HepG2 (cell line): ENCODE measurements around the gene OGT. TPM values are rescaled to one million over a fixed set of nuclear protein-coding genes. Genes with fewer than 3 reads are reported as not detected.

Source experiments
- ASH2L ChIP-seq: fragments of 300-600, 200-600 bp; sonication (generic); IDR thresholded peaks from 2 replicates; pipeline ENCODE4 v1.7.0; 2017; ENCODE audit warnings: low read depth, mild to moderate bottlenecking, moderate library complexity, mixed read lengths, low read length; ENCODE audit not compliant: insufficient read length
- ATF1 ChIP-seq: IDR thresholded peaks from 2 replicates; pipeline ENCODE4 v1.6.1; 2016; ENCODE audit warnings: mild to moderate bottlenecking, control low read depth
- BCL3 ChIP-seq: sonication (generic); formaldehyde crosslinking; IDR thresholded peaks from 2 replicates; pipeline ENCODE4 v1.5.1; 2020; ENCODE audit warnings: mild to moderate bottlenecking, missing genetic modification reagents, moderate library complexity
- FOXM1 ChIP-seq: sonication (generic); formaldehyde crosslinking; IDR thresholded peaks from 2 replicates; pipeline ENCODE4 v1.5.0; 2020; ENCODE audit warnings: missing genetic modification reagents
- GATAD2A ChIP-seq: IDR thresholded peaks from 2 replicates; pipeline ENCODE4 v1.6.1; 2016
- HNF4A ChIP-seq: sonication (generic); formaldehyde crosslinking; IDR thresholded peaks from 2 replicates; pipeline ENCODE4 v1.4.0; 2020; ENCODE audit warnings: missing genetic modification reagents
- JUN ChIP-seq: sonication (generic); formaldehyde crosslinking; IDR thresholded peaks from 2 replicates; pipeline ENCODE4 v1.4.0; 2020; ENCODE audit warnings: mild to moderate bottlenecking, missing genetic modification reagents
- KMT2A ChIP-seq: sonication (generic); formaldehyde crosslinking; IDR thresholded peaks from 2 replicates; pipeline ENCODE4 v1.4.0; 2020; ENCODE audit warnings: missing genetic modification reagents
- MEIS1 ChIP-seq: sonication (generic); formaldehyde crosslinking; IDR thresholded peaks from 2 replicates; pipeline ENCODE4 v1.9.0; 2021; ENCODE audit warnings: mild to moderate bottlenecking, missing genetic modification reagents, moderate library complexity, borderline replicate concordance
- MTERF4 ChIP-seq: sonication (generic); formaldehyde crosslinking; IDR thresholded peaks from 2 replicates; pipeline ENCODE4 v1.8.0; 2023; ENCODE audit warnings: mild to moderate bottlenecking, missing genetic modification reagents
- NFIC ChIP-seq: IDR thresholded peaks from 2 replicates; pipeline ENCODE4 v1.6.1; 2012; ENCODE audit warnings: mild to moderate bottlenecking, low read length, inconsistent platforms
- PRDM4 ChIP-seq: sonication (generic); formaldehyde crosslinking; IDR thresholded peaks from 2 replicates; pipeline ENCODE4 v1.9.0; 2021; ENCODE audit warnings: missing genetic modification reagents, borderline replicate concordance
- SETDB1 ChIP-seq: sonication (generic); formaldehyde crosslinking; IDR thresholded peaks from 2 replicates; pipeline ENCODE4 v1.5.1; 2020; ENCODE audit warnings: missing genetic modification reagents, mild to moderate bottlenecking, borderline replicate concordance
- SMYD3 ChIP-seq: sonication (generic); formaldehyde crosslinking; IDR thresholded peaks from 2 replicates; pipeline ENCODE4 v1.8.1; 2023; ENCODE audit warnings: mild to moderate bottlenecking, missing genetic modification reagents
- SOX6 ChIP-seq, 2 experiments: fragments of 450-650 bp in 1 of 2; sonication (generic) in 1 of 2; formaldehyde crosslinking in 1 of 2; IDR thresholded peaks; 2 replicates each; pipeline versions ENCODE4 v1.4.0 to v1.6.1; 2017 to 2020; ENCODE audit warnings: antibody characterized with exemption in 1 of 2, mild to moderate bottlenecking in 1 of 2, missing genetic modification reagents in 1 of 2
- SP2 ChIP-seq: sonication (generic); formaldehyde crosslinking; IDR thresholded peaks from 2 replicates; pipeline ENCODE4 v1.5.1; 2020; ENCODE audit warnings: mild to moderate bottlenecking, missing genetic modification reagents
- STAT6 ChIP-seq: sonication (generic); formaldehyde crosslinking; IDR thresholded peaks from 2 replicates; pipeline ENCODE4 v1.4.0; 2020; ENCODE audit warnings: missing genetic modification reagents, mild to moderate bottlenecking, borderline replicate concordance
- TGIF2 ChIP-seq: IDR thresholded peaks from 2 replicates; pipeline ENCODE4 v1.6.1; 2016; ENCODE audit warnings: control low read depth, missing compliant biosample characterization
- TP53 ChIP-seq: sonication (generic); formaldehyde crosslinking; conservative IDR thresholded peaks from 2 replicates; pipeline ENCODE4 v1.4.0; 2020; ENCODE audit warnings: missing genetic modification reagents
- WIZ ChIP-seq: sonication (generic); formaldehyde crosslinking; IDR thresholded peaks from 2 replicates; pipeline ENCODE4 v1.5.1; 2020; ENCODE audit warnings: mild to moderate bottlenecking, missing genetic modification reagents
- ZFAT ChIP-seq: sonication (generic); formaldehyde crosslinking; conservative IDR thresholded peaks from 2 replicates; pipeline ENCODE4 v1.8.1; 2023; ENCODE audit warnings: missing genetic modification reagents, inconsistent platforms
- ZNF644 ChIP-seq: IDR thresholded peaks from 2 replicates; pipeline ENCODE4 v1.6.1; 2016; ENCODE audit warnings: low read depth
- ZNF672 ChIP-seq: sonication (generic); formaldehyde crosslinking; IDR thresholded peaks from 2 replicates; pipeline ENCODE4 v1.8.1; 2022; ENCODE audit warnings: missing genetic modification reagents
- ZNF768 ChIP-seq: sonication (generic); formaldehyde crosslinking; IDR thresholded peaks from 2 replicates; pipeline ENCODE4 v1.4.0; 2020; ENCODE audit warnings: missing genetic modification reagents
- polyA plus RNA-seq, 8 experiments: library from polyadenylated mRNA; depleted of rRNA in 3 of 8; stranded (reverse) in 7 of 8; unstranded in 1 of 8; fragments of >200 nt; fragmentation: Illumina TruSeq in 4 of 8; extraction: Trizol in 4 of 8; gene quantifications; 2 replicates each; pipeline versions ENCODE4 v1.2.1 to v1.2.3, GENCODE V29; 2011 to 2016; ENCODE audit warnings: low read depth in 4 of 8, missing spikeins in 1 of 8, mixed read lengths in 1 of 8; ENCODE audit not compliant: insufficient read depth in 1 of 8
- total RNA-seq, 5 experiments: library from RNA; depleted of rRNA; stranded (reverse); fragments of >200 nt; fragmentation: Illumina TruSeq; extraction: Trizol; gene quantifications; 2 replicates each; pipeline ENCODE4 v1.2.3, GENCODE V29; 2016; ENCODE audit warnings: low read depth in 1 of 5

The OGT gene
- total and polyA plus RNA-seq, 2 of the 13 experiments (the other 11 are each of a cell fraction or from before 2014, with no cell fraction given): 71.7 to 463 TPM

- TF ChIP-seq ZNF672 (CRISPR knock-in tag): no peak
- no peak for TF ChIP-seq PRDM4 (CRISPR knock-in tag)
- no peak for TF ChIP-seq SOX6 (IDR thresholded peaks at IDR 0.05)
- TF ChIP-seq SOX6 (CRISPR knock-in tag; IDR thresholded peaks at IDR 0.05): peak; percentile 86
- TF ChIP-seq ZFAT: no peak
- peak; percentile 84; the same call in 1 of the 2 replicates for TF ChIP-seq TGIF2 (CRISPR knock-in tag)
- TF ChIP-seq NFIC: no peak
- TF ChIP-seq BCL3: no peak
- TF ChIP-seq MTERF4: no peak
- 0 out of 2 replicates have a peak, but pooled peaks have one; percentile 26 for TF ChIP-seq TP53 (CRISPR knock-in tag)
- peak; percentile 56 for TF ChIP-seq GATAD2A
- no peak for TF ChIP-seq WIZ (CRISPR knock-in tag)
- no peak for TF ChIP-seq FOXM1 (CRISPR knock-in tag)
- no peak for TF ChIP-seq JUN
- 0 out of 2 replicates have a peak, but pooled peaks have one; percentile 55 for TF ChIP-seq MEIS1 (CRISPR knock-in tag)
- TF ChIP-seq ZNF644 (CRISPR knock-in tag): 0 out of 2 replicates have a peak, but pooled peaks have one; percentile 22
- TF ChIP-seq STAT6 (CRISPR knock-in tag): peak; percentile 68; the same call in 1 of the 2 replicates
- TF ChIP-seq SP2 (CRISPR knock-in tag): no peak
- TF ChIP-seq KMT2A: peak; percentile 91; the same call in 1 of the 2 replicates
- TF ChIP-seq SMYD3 (CRISPR knock-in tag): no peak
- peak; percentile 63 for TF ChIP-seq ASH2L
- peak; percentile 7; the same call in 1 of the 2 replicates for TF ChIP-seq HNF4A
- peak; percentile 59; the same call in 1 of the 2 replicates for TF ChIP-seq ATF1 (CRISPR knock-in tag)
- no peak for TF ChIP-seq SETDB1 (CRISPR knock-in tag)
- TF ChIP-seq ZNF768 (CRISPR knock-in tag): no peak
These were observed at the start of gene OGT (continued) for GRCh38 chrX:71532753-71533425.
